GM19467 (cell line): ENCODE measurements around the gene PRPF31.
"Not testable (repeated sequence)": the region's sequence is repeated elsewhere in the genome, so short reads cannot be mapped to it uniquely, and the experiment has no call there.

Source experiments
- ATAC-seq: cut with Tn5 transposase; IDR thresholded peaks from one replicate; pipeline ENCODE4 v1.9.1; 2021; ENCODE audit warnings: mild to moderate bottlenecking, moderate library complexity; ENCODE audit not compliant: unreplicated experiment

Gene PRPF31, protein sequence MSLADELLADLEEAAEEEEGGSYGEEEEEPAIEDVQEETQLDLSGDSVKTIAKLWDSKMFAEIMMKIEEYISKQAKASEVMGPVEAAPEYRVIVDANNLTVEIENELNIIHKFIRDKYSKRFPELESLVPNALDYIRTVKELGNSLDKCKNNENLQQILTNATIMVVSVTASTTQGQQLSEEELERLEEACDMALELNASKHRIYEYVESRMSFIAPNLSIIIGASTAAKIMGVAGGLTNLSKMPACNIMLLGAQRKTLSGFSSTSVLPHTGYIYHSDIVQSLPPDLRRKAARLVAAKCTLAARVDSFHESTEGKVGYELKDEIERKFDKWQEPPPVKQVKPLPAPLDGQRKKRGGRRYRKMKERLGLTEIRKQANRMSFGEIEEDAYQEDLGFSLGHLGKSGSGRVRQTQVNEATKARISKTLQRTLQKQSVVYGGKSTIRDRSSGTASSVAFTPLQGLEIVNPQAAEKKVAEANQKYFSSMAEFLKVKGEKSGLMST

DNA sequence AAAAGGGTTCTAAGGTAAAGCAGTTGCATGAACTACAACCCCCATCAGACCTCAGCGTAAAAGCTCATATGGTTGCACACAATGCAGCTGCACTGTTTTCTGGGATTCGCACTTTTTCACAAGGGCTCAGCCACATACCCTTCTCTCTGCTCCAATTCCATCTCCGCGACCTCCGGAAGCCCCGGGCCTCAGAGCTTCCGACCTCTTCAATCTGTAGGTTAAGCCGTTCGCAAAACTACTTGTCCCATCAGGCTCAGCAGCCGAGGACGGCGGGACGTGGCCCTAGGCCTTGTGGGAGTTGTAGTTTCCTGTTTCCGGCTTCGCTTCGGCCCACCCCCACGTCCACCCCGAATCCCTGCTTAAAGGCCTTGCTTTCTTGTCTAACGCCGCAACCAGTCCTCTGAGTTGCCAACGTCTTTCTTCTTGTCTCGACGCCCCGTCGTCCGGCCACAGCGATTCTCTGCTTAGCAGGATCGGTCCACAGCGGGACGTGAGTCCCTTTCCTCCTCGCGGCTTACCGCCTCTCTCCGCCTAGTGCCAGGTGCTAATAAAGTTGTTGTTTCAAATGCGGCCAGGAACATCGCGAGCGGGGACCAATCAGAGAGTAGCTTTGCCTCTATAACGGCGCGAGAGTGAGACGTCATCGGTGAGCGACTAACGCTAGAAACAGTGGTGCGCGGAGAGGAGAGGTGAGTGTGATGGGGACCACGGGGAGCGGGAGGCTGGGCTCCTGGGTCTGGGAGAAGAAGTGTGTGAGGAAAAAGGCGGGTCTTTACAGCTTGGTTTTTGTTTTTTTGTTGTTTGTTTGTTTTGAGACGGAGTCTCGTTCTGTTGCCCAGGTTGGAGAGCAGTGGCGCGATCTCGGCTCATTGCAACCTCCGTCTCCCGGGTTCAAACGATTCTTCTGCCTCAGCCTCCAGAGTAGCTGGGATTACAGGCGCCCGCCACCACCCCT, at the start of gene PRPF31, which contains the start of gene TFPT:
PRPF31 (plus strand) TSS at position 646 of the 955 bp plus-strand sequence. CDS start 2,525 bp downstream, outside the sequence.
TFPT (minus strand) TSS at position 549 of the 955 bp plus-strand sequence; CDS start at position 161, 388 bp downstream.
- peak; percentile 69 for ATAC-seq

DNA sequence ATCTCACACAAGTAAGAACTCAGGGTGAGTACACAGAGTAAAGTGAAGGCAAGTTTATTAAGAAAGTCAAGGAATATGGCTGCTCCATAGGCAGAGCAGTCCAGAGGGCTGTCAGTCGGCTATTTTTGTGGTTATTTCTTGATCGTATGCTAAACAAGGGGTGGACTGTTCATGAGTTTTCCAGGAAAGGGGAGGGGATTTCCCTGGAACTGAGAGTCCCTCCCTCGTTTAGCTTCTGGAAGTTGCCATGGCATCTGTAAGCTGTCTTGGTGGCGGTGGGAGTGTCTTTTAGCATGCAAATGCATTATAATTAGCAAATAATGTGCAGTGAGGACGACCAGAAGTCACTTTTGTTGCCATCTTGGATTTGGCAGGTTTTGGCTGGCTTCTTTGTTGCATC, 46.1 kb upstream of the PRPF31 start:
- ATAC-seq: no peak

- no peak for ATAC-seq
Observed at GRCh38 chr19:54073829-54074228, 41.7 kb upstream of the PRPF31 start.

DNA sequence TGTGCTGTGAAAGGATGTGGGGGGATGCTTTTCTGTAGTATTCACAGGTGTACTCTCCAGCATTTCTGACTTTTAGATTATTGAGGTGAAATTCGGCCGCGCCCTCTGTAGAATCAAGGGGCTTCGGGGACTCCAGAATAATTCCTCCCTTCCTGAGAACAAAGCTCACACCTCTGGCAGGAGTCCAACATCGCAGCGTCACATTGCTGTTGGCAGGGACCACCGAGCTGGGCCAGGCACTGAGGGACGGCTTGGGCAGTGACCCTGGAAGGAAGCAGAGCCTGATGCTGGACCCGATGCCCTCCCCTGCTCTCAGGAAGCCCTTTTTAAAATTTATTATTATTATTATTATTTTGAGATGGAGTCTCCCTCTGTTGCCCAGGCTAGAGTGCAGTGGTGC, 40.7 kb upstream of the PRPF31 start:
- ATAC-seq: no peak

DNA sequence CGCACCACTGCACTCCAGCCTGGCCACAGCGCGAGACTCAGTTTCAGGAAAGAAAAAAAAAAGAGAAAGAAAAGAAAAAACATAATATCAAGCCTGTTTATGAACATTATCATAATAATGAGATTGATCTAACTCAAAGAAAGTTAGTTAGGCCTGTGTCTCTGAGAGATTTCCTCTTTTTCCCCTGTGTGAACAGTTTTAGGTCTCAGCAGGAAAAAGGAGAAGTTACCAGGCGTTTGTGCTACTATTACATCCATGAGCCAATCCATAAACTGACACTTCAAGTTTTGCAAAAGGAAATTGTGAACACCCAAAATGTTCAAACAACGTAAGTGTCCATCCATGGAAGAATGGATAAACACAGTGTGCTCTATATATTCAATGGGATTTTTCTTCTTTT, 38.2 kb upstream of the PRPF31 start:
- no peak for ATAC-seq

- ATAC-seq: no peak
Observed at GRCh38 chr19:54081032-54081431, 34.5 kb upstream of the PRPF31 start, which contains the start of gene TARM1. TSS of gene TARM1 (minus strand) at chr19:54081365. CDS start at chr19:54081340, 25 bp downstream.

DNA sequence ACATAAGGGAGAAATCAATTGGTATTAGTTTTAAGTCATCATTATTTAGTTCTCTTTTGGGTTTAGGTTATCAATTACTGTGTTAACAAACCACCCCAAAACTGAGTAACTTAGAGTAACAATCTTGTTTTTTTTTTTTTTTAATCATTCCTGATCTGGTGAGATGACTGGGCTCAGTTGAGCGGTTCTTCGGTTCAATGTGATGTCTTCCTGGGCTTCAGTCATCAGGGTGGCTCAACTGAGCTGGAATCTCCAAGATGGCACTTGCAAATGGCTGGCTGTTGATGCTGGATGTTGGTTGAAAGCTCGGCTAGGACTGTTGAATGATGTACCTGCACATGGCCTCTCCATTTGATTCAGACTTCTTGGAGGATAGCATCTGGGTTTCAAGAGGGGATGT, 31.1 kb upstream of the PRPF31 start:
- no peak for ATAC-seq

DNA sequence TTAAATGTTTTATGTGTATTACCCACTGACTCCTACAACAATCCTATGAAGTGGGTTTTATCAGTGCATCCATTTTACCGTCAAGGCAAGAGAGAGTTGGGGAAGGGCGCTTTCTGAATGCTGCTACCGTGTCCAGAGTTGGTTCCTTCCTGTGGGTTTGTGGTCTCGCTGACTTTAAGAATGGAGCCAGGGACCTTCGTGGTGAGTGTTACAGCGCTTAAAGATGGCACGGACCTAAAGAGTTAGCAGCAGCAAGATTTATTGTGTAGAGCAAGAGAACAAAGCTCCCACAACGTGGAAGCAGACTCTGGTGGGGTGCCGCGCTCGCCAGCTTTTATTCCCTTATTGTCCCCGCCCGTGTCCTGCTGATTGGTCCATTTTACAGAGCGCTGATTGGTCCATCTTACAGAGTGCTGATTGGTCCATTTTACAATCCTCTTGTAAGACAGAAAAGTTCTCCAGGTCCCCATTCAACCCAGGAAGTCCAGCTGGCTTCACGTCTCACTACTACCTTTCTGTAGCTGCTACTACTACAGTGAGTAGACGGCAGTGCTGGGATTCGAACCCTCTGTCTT, 21.0 kb upstream of the PRPF31 start:
- no peak for ATAC-seq

DNA sequence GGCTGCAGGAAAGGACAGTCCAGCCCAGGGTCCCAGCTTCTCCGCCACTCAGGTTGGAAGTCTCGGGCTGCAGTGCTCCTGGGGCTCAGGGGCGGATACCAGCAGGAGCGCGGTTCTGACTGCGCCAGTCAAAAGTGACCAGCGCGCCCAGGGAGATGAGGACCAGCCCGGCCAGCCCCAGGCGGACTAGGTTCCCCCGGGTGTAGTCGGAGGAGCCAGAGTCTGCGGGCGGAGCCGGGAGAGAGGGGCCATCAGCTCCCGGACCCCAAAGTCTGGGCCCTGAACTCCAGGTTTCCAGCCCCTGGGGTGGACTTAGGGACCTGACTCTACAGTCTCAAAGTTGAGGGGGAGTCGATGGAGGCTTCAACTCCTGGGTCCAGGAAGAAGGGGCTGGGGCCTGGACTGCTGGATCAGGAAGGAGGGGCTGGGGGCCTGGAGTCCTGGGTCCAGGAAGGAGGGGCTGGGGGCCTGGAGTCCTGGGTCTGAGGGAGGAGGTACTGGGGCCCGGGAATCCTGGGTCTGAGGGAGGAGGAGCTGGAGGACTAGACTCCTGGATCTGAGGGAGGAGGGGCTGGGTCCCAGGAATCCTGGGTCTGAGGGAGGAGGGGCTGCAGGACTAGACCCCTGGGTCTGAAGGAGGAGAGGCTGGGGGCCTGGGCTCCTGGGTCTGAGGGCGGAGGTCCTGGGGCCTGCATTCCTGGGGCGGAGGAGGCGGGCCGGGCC, 20.3 kb upstream of the PRPF31 start:
- ATAC-seq: no peak

DNA sequence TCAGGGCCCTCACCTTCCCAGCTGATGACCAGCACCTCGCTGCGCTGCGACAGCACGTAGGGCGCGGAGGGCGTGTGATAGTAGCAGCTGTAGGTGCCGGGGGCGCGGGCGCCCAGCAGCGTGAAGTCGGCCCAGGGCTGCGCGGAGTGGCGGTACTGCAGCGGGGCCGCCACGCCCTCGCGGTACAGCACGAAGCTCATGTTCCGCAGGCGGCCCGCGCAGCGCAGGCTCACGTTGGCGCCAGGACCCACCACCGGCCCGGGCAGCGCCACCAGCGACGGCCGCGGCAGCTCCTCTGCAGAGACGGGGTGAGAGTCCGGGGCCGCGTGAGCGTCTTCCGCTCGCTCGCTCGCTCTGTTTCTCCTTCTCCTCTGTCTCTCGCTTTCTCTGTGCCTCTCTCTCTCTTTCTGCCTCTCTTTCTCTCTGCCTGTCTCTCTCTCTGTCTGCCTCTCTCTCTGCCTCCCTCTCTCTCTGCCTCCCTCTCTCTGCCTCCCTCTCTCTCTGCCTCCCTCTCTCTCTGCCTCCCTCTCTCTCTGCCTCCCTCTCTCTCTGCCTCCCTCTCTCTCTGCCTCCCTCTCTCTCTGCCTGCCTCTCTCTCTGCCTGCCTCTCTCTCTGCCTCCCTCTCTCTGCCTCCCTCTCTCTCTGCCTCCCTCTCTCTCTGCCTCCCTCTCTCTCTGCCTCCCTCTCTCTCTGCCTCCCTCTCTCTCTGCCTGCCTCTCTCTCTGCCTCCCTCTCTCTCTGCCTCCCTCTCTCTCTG, 19.5 kb upstream of the PRPF31 start:
- ATAC-seq: not testable (repeated sequence)

DNA sequence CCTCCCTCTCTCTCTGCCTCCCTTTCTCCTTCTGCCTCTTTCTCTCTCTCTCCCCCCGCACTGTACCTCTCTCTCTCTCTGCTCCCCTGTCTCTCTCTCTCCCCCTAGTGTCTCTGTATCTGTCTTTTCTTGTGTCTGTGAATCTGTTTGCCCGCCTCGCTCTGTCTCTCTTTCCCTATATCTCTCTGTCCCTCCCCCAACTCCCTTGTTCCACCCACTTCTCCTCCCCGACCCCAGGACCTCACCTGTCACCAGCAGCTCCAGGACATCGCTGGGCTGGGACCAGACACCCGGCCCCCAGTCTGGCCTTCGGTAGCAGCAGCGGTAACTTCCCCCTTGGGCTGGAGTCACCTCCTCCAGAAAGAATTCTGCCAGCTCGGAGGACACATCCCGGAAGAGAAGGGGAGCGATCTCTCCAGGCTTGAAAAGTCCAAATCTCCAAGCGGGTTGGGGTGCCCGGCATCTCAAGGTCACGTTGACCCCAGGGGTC, 18.9 kb upstream of the PRPF31 start:
- no peak for ATAC-seq

- no peak for ATAC-seq
Observed at GRCh38 chr19:54099190-54099902, 16.2 kb upstream of the PRPF31 start.

DNA sequence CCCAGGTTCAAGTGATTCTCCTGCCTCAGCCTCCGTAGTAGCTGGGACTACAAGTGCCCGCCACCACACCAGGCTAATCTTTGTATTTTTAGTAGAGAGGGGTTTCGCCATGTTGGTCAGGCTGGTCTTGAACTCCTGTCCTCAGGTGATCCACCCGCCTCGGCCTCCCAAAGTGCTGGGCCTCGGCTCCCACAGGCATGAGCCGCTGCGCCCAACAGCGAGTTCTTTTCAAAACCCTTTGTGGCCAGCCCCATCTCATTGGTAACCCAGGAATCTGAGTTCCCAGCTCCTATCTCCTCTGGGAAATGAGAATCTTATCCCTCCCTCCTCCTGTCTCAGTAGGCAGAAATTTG, 15.7 kb upstream of the PRPF31 start:
- ATAC-seq: not testable (repeated sequence)

DNA sequence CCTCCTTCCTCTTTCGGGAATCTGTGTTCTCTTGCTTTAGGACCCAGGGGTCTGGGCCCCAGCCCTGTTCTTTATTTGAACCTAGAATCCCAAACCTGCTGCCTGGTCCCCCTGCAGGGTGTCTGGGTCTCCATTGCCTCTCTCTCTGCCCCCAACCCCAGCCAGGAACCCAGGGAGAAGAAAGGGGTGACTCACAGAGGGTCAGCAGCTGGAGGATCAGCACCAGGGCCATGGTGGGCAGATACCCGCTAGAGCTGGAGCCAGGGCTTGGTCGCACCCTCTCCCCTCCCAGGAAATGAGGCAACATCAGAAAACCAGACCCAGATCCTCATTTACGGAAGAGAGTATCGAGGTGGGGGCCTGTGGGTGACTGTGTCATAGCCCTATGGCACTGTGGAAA, 15.0 kb upstream of the PRPF31 start, which contains the start of gene OSCAR:
OSCAR (minus strand) TSS at position 243 of the 400 bp plus-strand sequence; CDS start at position 232, 11 bp downstream.
- ATAC-seq: no peak

DNA sequence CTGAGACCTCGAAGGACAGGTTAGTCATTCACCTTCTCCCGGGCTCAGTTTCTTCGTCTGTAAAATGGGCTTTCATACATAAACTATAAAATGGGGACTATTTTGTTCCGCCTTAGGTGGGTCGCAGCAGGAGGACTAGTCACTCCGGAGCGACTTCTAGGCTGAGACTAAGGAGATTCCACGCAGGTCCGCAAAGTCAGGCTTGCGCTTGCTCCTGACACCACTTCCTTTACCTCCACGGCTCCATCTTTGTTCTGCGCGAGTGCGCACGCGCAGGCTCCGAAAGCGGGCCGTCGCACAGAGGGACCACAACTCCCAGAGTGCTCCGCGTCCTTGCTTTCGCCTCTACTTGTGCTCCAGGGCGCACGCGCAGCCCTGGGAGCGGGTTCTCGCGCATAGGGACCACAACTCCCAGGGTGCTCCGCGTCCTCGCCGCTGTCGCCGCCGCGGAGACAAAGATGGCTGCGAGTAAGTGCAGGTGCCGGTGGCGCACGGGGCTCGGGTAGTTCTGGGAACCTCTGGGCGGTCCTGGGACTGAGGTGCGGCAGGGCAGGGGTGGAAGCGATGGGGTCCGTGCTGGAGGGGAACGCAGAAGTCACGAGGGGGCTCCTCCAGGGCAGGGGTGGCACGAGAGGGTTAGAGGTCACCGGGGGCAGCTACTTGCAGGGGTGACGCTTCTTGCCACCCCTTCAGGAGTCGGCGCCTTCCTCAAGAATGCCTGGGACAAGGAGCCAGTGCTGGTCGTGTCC, 13.0 kb upstream of the PRPF31 start, which contains the start of gene NDUFA3:
NDUFA3 (plus strand) TSS at position 435 of the 749 bp plus-strand sequence; CDS start at position 459, 24 bp downstream.
- ATAC-seq: peak; percentile 98

DNA sequence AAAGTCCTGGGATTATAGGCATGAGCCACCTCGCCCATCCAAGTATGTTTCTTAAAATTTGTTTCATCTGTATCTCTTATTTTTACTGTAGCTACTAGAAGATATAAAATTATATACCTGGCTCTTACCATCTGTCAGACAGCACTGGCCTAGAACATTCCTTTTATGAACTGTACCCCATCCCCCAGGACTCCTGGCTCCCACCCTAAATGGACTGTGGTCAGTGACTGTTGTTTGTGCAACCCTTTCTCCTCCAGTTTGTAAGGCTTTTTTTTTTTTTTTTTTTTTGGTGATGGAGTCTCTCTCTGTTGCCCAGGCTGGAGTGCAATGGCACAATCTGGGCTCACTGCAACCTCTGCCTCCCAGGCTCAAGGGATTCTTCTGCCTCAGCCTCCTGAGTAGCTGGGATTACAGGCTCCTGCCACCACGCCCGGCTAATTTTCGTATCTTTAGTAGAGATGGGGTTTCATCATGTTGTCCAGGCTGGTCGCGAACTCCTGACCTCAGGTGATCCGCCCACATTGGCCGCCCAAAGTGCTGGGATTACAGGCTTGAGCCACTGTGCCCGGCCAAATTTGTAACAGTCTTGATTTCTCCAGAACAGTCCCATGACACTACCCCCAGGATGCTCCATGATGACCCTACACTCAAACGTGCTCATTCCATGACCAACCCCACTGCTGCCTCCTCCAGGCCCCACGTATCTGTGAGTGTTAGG, 10.4 kb upstream of the PRPF31 start:
- ATAC-seq: no peak

GRCh38 chr19:54105796-54106195, 9.8 kb upstream of the PRPF31 start:
- ATAC-seq: no peak
